Prostate gland (tissue), 2 donors: ENCODE measurements around the gene TMEM245. TPM values are rescaled to one million over a fixed set of nuclear protein-coding genes. Genes with fewer than 3 reads are reported as not detected.

ENCODE experiments used
- DNase-seq: peaks from one replicate; pipeline ENCODE4 v3.0.0-alpha.2; 2019; ENCODE audit warnings: low spot score
- H3K27ac ChIP-seq, 2 donors: fragments of 200-600 bp; sonication (generic); 2 replicates each; pipeline ENCODE4 v1.5.1; 2017 to 2019
- H3K27me3 ChIP-seq: fragments of 200-600 bp; sonication (generic); replicated peaks from 2 replicates; pipeline ENCODE4 v1.5.1; 2019; ENCODE audit not compliant: insufficient read depth
- H3K36me3 ChIP-seq, 2 donors: fragments of 200-600 bp; sonication (generic); 1 replicate in 1 of 2; 2 replicates in 1 of 2; pipeline versions ENCODE4 v1.5.1 to v1.8.1; 2017 to 2019
- H3K4me1 ChIP-seq: fragments of 200-600 bp; sonication (generic); replicated peaks from 2 replicates; pipeline ENCODE4 v1.5.1; 2019
- H3K4me3 ChIP-seq, 2 donors: fragments of 200-600 bp; sonication (generic); 2 replicates each; pipeline ENCODE4 v1.5.1; 2017 to 2019
- H3K9me3 ChIP-seq: fragments of 200-600 bp; sonication (generic); 2 replicates; pipeline ENCODE4 v1.5.1; 2017
- POLR2A ChIP-seq: fragments of 450-650 bp; IDR thresholded peaks from one replicate; pipeline ENCODE4 v1.6.1; 2016; ENCODE audit warnings: antibody characterized with exemption, mild to moderate bottlenecking
- POLR2AphosphoS5 ChIP-seq: sonication (generic); formaldehyde crosslinking; IDR thresholded peaks from one replicate; pipeline ENCODE4 v1.6.1; 2017; ENCODE audit warnings: antibody characterized with exemption
- WGBS: methylation state at CpG from one replicate; pipeline ENCODE4 v1.1.5; 2018; 5-methylcytosine and 5-hydroxymethylcytosine counted together
- intact Hi-C: fragments of 100-400 bp; cut with DNase I; formaldehyde crosslinking; loops from one replicate; pipeline ENCODE4 v1.14.2; 2022
- total RNA-seq, 2 donors: library from RNA; depleted of rRNA; stranded (reverse); fragments of >200 nt; gene quantifications; one replicate each; pipeline ENCODE4 v1.1.0, GENCODE V29; 2016
- TF ChIP-seq, protein P1 (sequence below), 4 experiments: fragments of 200-600 bp in 2 of 4; fragments of 450-650 bp in 2 of 4; sonication (generic) in 2 of 4; IDR thresholded peaks; 1 replicate in 3 of 4; 2 replicates in 1 of 4; pipeline ENCODE4 v1.5.1; 2016 to 2019; ENCODE audit warnings: antibody characterized with exemption in 4 of 4, mild to moderate bottlenecking in 2 of 4, moderate library complexity in 2 of 4

The TMEM245 gene
- total RNA-seq, 2 donors from 2014 or later, result 57.7 to 82.1 TPM

DNA sequence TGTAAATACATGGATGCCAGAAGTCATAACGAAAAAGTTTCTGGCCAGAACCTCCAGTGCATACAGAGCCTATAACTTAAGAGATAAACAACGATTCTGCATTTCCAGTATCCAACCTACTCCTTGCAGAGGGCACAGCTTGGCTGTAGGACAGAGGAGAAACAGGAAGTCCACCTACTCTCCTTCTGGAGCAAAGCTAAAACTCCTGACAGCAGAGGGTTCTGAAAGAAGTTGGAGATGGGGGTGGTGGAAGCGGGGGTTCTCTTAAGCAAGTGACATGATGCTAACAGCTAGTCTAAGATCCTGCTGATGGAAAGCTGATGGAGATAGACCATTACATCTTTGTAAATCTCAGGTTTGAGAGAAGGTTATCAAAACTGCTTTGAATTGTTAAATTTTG lies 70.9 kb downstream of the TMEM245 start:
- no peaks in the 10 kb centered on the region for H3K27me3 ChIP-seq
- WGBS, result 83% methylated on average over 3 of the region's 3 CpGs
- H3K4me1 ChIP-seq, result no peaks in the 10 kb centered on the region
- H3K36me3 ChIP-seq, result peaks cover 0 to 6% of the 10 kb centered on the region in 2 donors
- no peak overlapping the region for H3K27ac ChIP-seq
- no peaks in the 10 kb centered on the region for H3K9me3 ChIP-seq
- TF ChIP-seq, protein P1, sequence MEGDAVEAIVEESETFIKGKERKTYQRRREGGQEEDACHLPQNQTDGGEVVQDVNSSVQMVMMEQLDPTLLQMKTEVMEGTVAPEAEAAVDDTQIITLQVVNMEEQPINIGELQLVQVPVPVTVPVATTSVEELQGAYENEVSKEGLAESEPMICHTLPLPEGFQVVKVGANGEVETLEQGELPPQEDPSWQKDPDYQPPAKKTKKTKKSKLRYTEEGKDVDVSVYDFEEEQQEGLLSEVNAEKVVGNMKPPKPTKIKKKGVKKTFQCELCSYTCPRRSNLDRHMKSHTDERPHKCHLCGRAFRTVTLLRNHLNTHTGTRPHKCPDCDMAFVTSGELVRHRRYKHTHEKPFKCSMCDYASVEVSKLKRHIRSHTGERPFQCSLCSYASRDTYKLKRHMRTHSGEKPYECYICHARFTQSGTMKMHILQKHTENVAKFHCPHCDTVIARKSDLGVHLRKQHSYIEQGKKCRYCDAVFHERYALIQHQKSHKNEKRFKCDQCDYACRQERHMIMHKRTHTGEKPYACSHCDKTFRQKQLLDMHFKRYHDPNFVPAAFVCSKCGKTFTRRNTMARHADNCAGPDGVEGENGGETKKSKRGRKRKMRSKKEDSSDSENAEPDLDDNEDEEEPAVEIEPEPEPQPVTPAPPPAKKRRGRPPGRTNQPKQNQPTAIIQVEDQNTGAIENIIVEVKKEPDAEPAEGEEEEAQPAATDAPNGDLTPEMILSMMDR (IDR thresholded peaks at IDR 0.05), result no peak
- TF ChIP-seq POLR2AphosphoS5 (no peak), POLR2A (no peak)
- DNase-seq, result no peak
- intact Hi-C loops, result no loop called here
- no peak overlapping the region for H3K4me3 ChIP-seq

DNA sequence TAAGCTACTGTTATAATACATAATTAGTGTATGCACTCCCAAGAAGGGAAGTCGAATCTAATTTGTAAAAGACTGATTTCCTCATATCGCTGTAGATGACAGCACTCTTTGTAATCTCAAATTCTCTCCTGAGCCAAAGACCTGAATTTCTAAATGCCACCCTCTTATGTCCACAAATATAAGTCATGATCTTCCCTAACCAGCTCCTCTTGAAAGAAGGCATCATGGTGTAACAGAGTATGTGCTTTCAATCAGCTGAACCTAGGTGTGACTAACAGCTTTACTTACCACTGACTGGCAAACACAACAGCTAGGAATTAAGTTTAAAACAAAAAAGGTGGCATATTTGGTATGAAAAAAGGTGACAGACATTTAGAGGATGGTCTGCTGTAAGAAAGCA lies 72.5 kb downstream of the TMEM245 start:
- intact Hi-C loops, result no loop called here
- no peak overlapping the region for H3K27ac ChIP-seq
- H3K27me3 ChIP-seq, result no peaks in the 10 kb centered on the region
- 93% methylated on average over 2 of the region's 2 CpGs for WGBS
- no peaks in the 10 kb centered on the region for H3K9me3 ChIP-seq
- DNase-seq, result no peak
- peaks cover 0 to 6% of the 10 kb centered on the region in 2 donors for H3K36me3 ChIP-seq
- no peaks in the 10 kb centered on the region for H3K4me1 ChIP-seq
- TF ChIP-seq POLR2AphosphoS5 (no peak), POLR2A (no peak)
- TF ChIP-seq, protein P1 (IDR thresholded peaks at IDR 0.05), result no peak
- H3K4me3 ChIP-seq, result no peak overlapping the region

DNA sequence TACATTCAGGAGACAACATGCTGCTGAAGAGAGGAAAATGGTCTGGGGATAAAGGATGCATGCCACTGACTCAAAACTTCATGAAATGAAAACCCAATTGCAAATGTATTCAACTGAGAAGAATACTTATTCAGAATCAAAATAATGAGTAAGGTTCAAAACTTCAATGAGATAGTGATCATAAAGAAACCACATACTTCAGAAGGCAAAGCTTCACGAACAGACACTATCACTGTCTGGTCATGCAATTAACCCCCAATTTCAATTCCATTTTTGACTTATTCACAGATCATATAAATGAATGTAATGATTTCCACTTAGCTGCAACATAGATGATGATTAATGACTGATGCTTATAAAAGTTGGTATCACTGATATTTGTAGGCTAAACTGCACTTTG lies 73.4 kb downstream of the TMEM245 start:
- 91% methylated on average over 1 of the region's 1 CpG for whole genome bisulfite sequencing
- Histone ChIP-seq H3K36me3 (peaks cover 0 to 6% of the 10 kb centered on the region in 2 donors), H3K9me3 (no peaks in the 10 kb centered on the region), H3K27me3 (no peaks in the 10 kb centered on the region), H3K4me1 (no peaks in the 10 kb centered on the region), H3K27ac (no peak overlapping the region), H3K4me3 (no peak overlapping the region)
- TF ChIP-seq, protein P1 (IDR thresholded peaks at IDR 0.05), result no peak
- no peak for TF ChIP-seq POLR2A
- no peak for TF ChIP-seq POLR2AphosphoS5
- DNase-seq, result no peak
- intact Hi-C loops, result no loop called here

DNA sequence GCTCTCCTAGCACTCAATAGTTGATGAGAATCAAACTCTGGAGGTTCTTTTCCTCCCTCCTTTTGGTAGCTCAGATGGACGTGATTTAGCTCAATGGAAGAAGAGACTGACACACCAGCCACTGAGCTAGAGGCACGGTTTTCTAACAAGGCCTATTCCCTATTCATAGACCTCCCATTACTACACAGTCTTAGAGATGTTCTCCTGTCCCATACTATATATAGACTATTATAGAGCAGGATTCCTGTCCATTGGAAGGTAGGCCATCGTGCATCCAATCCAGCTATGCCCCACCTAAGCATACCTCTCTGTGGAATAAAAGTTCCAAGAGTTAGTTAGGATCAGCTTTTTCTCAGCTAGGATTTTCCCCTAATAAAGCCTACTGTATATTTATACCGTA lies 76.2 kb downstream of the TMEM245 start:
- TF ChIP-seq POLR2AphosphoS5, result no peak
- Histone ChIP-seq H3K9me3 (no peaks in the 10 kb centered on the region), H3K27me3 (no peaks in the 10 kb centered on the region), H3K4me1 (no peaks in the 10 kb centered on the region), H3K36me3 (no peaks in the 10 kb centered on the region), H3K4me3 (no peak overlapping the region), H3K27ac (no peak overlapping the region)
- WGBS, result 93% methylated on average over 4 of the region's 4 CpGs
- intact Hi-C loops, result no loop called here
- DNase-seq, result no peak

DNA sequence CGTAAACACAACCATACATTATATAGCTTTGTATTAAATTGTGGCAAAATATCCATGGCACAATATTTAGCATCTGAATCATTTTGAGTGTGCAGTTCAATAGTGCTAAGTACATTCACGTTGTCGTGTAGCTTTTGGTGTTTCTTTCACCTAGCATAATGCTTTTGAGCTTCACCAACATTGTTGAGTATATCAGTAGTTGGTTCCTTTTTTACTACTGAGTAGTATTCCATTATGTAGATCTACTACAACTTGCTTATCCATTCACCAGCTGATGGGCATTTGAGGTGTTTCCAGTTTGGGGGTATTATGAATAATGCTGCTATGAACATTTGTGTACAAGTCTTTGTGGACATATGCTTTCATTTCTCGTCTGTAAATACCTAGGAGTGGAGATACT lies 79.2 kb downstream of the TMEM245 start:
- Histone ChIP-seq H3K9me3 (no peaks in the 10 kb centered on the region), H3K36me3 (no peaks in the 10 kb centered on the region), H3K4me1 (no peaks in the 10 kb centered on the region), H3K27me3 (no peaks in the 10 kb centered on the region), H3K4me3 (no peak overlapping the region), H3K27ac (no peak overlapping the region)
- DNase-seq, result no peak
- 98% methylated on average over 4 of the region's 4 CpGs for WGBS
- TF ChIP-seq, protein P1 (IDR thresholded peaks at IDR 0.05), result no peak
- TF ChIP-seq POLR2A, result no peak
- TF ChIP-seq POLR2AphosphoS5, result no peak
- intact Hi-C loops, result no loop called here
